ENCODE results near the gene SPP1.
"Not testable (repeated sequence)": the region's sequence is repeated elsewhere in the genome, so short reads cannot be mapped to it uniquely, and the experiment has no call there.

The SPP1 gene

GRCh38 chr4:88014386-88014905 is 38.9 kb downstream of the SPP1 start:
- no peak for DNase-seq (ENCODE audit: extremely low read depth, low read depth)
- TF ChIP-seq CTCF (IDR thresholded peaks at IDR 0.05; ENCODE audit: low read depth, low read length) = no peak

- TF ChIP-seq CTCF (IDR thresholded peaks at IDR 0.05; ENCODE audit: low read depth, low read length) = no peak
- no peak for DNase-seq (ENCODE audit: extremely low read depth, low read depth)
Observed at GRCh38 chr4:88015659-88016295, 40.3 kb downstream of the SPP1 start.

- TF ChIP-seq CTCF (IDR thresholded peaks at IDR 0.05; ENCODE audit: low read depth, low read length) = no peak
- peak; percentile 72 for DNase-seq (ENCODE audit: extremely low read depth, low read depth)
Observed at GRCh38 chr4:88017516-88018297, 42.2 kb downstream of the SPP1 start.

GRCh38 chr4:88018466-88018865 is 43.0 kb downstream of the SPP1 start:
- no peak for TF ChIP-seq CTCF (IDR thresholded peaks at IDR 0.05; ENCODE audit: low read depth, low read length)
- DNase-seq (ENCODE audit: extremely low read depth, low read depth) = no peak

GRCh38 chr4:88021824-88022223 is 46.3 kb downstream of the SPP1 start:
- no peak for DNase-seq (ENCODE audit: extremely low read depth, low read depth)
- TF ChIP-seq CTCF (IDR thresholded peaks at IDR 0.05; ENCODE audit: low read depth, low read length) = no peak

- no peak for TF ChIP-seq CTCF (IDR thresholded peaks at IDR 0.05; ENCODE audit: low read depth, low read length)
- DNase-seq (ENCODE audit: extremely low read depth, low read depth) = no peak
Observed at GRCh38 chr4:88022289-88022688, 46.8 kb downstream of the SPP1 start.

GRCh38 chr4:88025868-88026661 is 50.6 kb downstream of the SPP1 start:
- not testable (repeated sequence) for DNase-seq (ENCODE audit: extremely low read depth, low read depth)

Data from AG09319 (cell line).